HepG2 (cell line): Measurements from ENCODE around the gene JOSD1. TPM values are rescaled to one million over a fixed set of nuclear protein-coding genes. Genes with fewer than 3 reads are reported as not detected.

Experiments
- AKNA ChIP-seq: sonication (generic); formaldehyde crosslinking; IDR thresholded peaks from 2 replicates; pipeline ENCODE4 v1.4.0; 2020; ENCODE audit warnings: missing genetic modification reagents, borderline replicate concordance
- PITX1 ChIP-seq: sonication (generic); formaldehyde crosslinking; IDR thresholded peaks from 2 replicates; pipeline ENCODE4 v1.5.1; 2020; ENCODE audit warnings: mild to moderate bottlenecking, missing genetic modification reagents
- SKI ChIP-seq: fragments of 450-650 bp; IDR thresholded peaks from one replicate; pipeline ENCODE4 v1.6.1; 2018; ENCODE audit warnings: mild to moderate bottlenecking; ENCODE audit not compliant: partially characterized antibody
- SNAPC2 ChIP-seq: sonication (generic); formaldehyde crosslinking; IDR thresholded peaks from 2 replicates; pipeline ENCODE4 v1.8.1; 2022; ENCODE audit warnings: mild to moderate bottlenecking, missing genetic modification reagents
- SP140L ChIP-seq: sonication (generic); formaldehyde crosslinking; IDR thresholded peaks from 2 replicates; pipeline ENCODE4 v1.4.0; 2020; ENCODE audit warnings: missing genetic modification reagents, borderline replicate concordance
- SP5 ChIP-seq: IDR thresholded peaks from 2 replicates; pipeline ENCODE4 v1.6.1; 2016; ENCODE audit warnings: low read depth, borderline replicate concordance
- TBX2 ChIP-seq: sonication (generic); formaldehyde crosslinking; IDR thresholded peaks from 2 replicates; pipeline ENCODE4 v1.5.0; 2020; ENCODE audit warnings: missing genetic modification reagents, mild to moderate bottlenecking, borderline replicate concordance
- TCF7 ChIP-seq: sonication (generic); IDR thresholded peaks from 2 replicates; pipeline ENCODE4 v1.6.1; 2016; ENCODE audit warnings: antibody characterized with exemption, low read depth
- ZFYVE20 ChIP-seq: sonication (generic); formaldehyde crosslinking; IDR thresholded peaks from 2 replicates; pipeline ENCODE4 v1.8.0; 2023; ENCODE audit warnings: low read depth, mild to moderate bottlenecking, moderate library complexity, missing genetic modification reagents, borderline replicate concordance
- ZHX1 ChIP-seq: sonication (generic); formaldehyde crosslinking; IDR thresholded peaks from 2 replicates; pipeline ENCODE4 v1.8.1; 2022; ENCODE audit warnings: low read depth, mild to moderate bottlenecking, missing genetic modification reagents
- ZIK1 ChIP-seq: sonication (generic); formaldehyde crosslinking; IDR thresholded peaks from 2 replicates; pipeline ENCODE4 v1.5.0; 2020; ENCODE audit warnings: mild to moderate bottlenecking, low read depth, missing genetic modification reagents, borderline replicate concordance
- ZNF263 ChIP-seq: sonication (generic); formaldehyde crosslinking; IDR thresholded peaks from 2 replicates; pipeline ENCODE4 v1.4.0; 2020; ENCODE audit warnings: missing genetic modification reagents
- ZNF282 ChIP-seq: fragments of 450-650 bp; IDR thresholded peaks from 2 replicates; pipeline ENCODE4 v1.6.1; 2018; ENCODE audit not compliant: partially characterized antibody
- ZNF331 ChIP-seq: sonication (generic); formaldehyde crosslinking; IDR thresholded peaks from 2 replicates; pipeline ENCODE4 v1.4.0; 2020; ENCODE audit warnings: missing genetic modification reagents
- ZNF780A ChIP-seq: sonication (generic); formaldehyde crosslinking; IDR thresholded peaks from 2 replicates; pipeline ENCODE4 v1.8.0; 2022; ENCODE audit warnings: mild to moderate bottlenecking, missing genetic modification reagents, moderate library complexity
- polyA plus RNA-seq, 8 experiments: library from polyadenylated mRNA; depleted of rRNA in 3 of 8; stranded (reverse) in 7 of 8; unstranded in 1 of 8; fragments of >200 nt; fragmentation: Illumina TruSeq in 4 of 8; extraction: Trizol in 4 of 8; gene quantifications; 2 replicates each; pipeline versions ENCODE4 v1.2.1 to v1.2.3, GENCODE V29; 2011 to 2016; ENCODE audit warnings: low read depth in 4 of 8, missing spikeins in 1 of 8, mixed read lengths in 1 of 8; ENCODE audit not compliant: insufficient read depth in 1 of 8
- total RNA-seq, 5 experiments: library from RNA; depleted of rRNA; stranded (reverse); fragments of >200 nt; fragmentation: Illumina TruSeq; extraction: Trizol; gene quantifications; 2 replicates each; pipeline ENCODE4 v1.2.3, GENCODE V29; 2016; ENCODE audit warnings: low read depth in 1 of 5
- TF ChIP-seq, protein P1 (sequence below): sonication (generic); formaldehyde crosslinking; IDR thresholded peaks from 2 replicates; pipeline ENCODE4 v1.5.0; 2020; ENCODE audit warnings: missing genetic modification reagents, mild to moderate bottlenecking, borderline replicate concordance
- TF ChIP-seq, protein P2 (sequence below): IDR thresholded peaks from 2 replicates; pipeline ENCODE4 v1.6.1; 2016; ENCODE audit warnings: low read depth, control low read depth

Gene JOSD1
- total and polyA plus RNA-seq, 2 of the 13 experiments (the other 11 are each of a cell fraction or from before 2014, with no cell fraction given): 31.7 to 38.4 TPM

DNA sequence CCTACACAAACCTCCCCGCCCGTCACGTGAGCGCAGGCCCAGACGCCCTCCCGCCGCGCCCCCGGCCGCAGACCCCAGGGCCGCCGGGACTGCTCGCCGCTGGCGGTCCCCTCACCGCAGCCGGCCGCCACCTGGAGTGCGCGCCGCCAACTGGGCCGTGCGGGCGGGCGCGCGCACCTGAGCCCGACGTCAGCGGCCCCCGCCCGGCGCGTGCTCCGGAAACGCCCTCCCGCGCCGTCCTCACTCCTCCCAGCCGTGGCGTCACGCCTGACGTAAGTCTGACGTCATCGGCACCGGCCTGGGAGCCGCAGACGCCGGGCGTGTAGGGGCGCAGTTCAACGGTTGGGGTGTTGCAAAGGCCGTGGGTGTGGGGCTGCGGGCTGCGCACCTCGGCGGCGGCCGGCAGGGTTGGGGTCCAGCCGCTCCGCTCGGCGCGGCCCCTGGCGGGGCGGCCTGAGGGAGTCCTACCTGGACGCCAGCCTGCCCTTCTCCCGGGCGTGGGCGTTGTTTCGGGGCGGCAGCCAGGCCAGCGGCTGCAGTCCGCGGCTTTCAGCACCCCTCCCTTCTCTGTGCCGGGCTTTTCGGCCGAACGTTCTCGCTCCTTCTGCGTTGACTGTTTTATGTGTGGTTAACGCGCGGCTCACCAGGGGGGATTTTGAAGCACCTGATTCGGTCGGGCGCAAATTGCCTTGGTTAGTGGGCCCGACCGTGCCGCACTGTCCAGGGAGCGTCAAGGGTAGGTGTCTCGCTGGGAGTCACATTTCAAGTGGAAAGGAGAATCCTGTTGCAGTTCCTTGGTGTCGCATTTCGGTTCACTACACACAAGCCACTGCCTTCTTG, at the start of gene JOSD1 (continued):
- TF ChIP-seq ZHX1 (peak; percentile 100), SKI (peak; percentile 62), ZNF263 (CRISPR knock-in tag) (0 out of 2 replicates have a peak, but pooled peaks have one; percentile 39), TCF7 (no peak), PITX1 (CRISPR knock-in tag) (no peak), TBX2 (CRISPR knock-in tag) (peak; percentile 75), SP140L (CRISPR knock-in tag) (no peak), ZNF331 (CRISPR knock-in tag) (peak; percentile 66), ZIK1 (no peak; the same call in 1 of the 2 replicates), SP5 (peak; percentile 18; the same call in 1 of the 2 replicates), ZFYVE20 (CRISPR knock-in tag) (no peak), ZNF282 (no peak), AKNA (CRISPR knock-in tag) (no peak), ZNF780A (CRISPR knock-in tag) (no peak), SNAPC2 (peak; percentile 68; the same call in 1 of the 2 replicates)
- TF ChIP-seq, protein P1, sequence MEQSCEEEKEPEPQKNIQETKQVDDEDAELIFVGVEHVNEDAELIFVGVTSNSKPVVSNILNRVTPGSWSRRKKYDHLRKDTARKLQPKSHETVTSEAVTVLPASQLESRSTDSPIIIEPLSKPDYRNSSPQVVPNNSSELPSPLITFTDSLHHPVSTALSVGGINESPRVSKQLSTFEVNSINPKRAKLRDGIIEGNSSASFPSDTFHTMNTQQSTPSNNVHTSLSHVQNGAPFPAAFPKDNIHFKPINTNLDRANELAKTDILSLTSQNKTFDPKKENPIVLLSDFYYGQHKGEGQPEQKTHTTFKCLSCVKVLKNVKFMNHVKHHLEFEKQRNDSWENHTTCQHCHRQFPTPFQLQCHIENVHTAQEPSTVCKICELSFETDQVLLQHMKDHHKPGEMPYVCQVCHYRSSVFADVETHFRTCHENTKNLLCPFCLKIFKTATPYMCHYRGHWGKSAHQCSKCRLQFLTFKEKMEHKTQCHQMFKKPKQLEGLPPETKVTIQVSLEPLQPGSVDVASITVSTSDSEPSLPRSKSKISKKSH (CRISPR knock-in tag): no peak
- TF ChIP-seq, protein P2, sequence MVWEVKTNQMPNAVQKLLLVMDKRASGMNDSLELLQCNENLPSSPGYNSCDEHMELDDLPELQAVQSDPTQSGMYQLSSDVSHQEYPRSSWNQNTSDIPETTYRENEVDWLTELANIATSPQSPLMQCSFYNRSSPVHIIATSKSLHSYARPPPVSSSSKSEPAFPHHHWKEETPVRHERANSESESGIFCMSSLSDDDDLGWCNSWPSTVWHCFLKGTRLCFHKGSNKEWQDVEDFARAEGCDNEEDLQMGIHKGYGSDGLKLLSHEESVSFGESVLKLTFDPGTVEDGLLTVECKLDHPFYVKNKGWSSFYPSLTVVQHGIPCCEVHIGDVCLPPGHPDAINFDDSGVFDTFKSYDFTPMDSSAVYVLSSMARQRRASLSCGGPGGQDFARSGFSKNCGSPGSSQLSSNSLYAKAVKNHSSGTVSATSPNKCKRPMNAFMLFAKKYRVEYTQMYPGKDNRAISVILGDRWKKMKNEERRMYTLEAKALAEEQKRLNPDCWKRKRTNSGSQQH (CRISPR knock-in tag): peak; percentile 76
